22Rv1 (cell line): ENCODE results near the gene SUGCT.

Experiments used
- H3K27ac ChIP-seq: fragments of 450-650 bp; 2 replicates; pipeline ENCODE4 v1.5.1; 2017
- ZFX ChIP-seq: fragments of 450-650 bp; IDR thresholded peaks from 2 replicates; pipeline ENCODE4 v1.6.1; 2017; ENCODE audit warnings: antibody characterized with exemption, borderline replicate concordance
- TF ChIP-seq, protein P1 (sequence below): fragments of 450-650 bp; IDR thresholded peaks from 2 replicates; pipeline ENCODE4 v1.5.1; 2017; ENCODE audit warnings: mild to moderate bottlenecking

SUGCT gene

DNA sequence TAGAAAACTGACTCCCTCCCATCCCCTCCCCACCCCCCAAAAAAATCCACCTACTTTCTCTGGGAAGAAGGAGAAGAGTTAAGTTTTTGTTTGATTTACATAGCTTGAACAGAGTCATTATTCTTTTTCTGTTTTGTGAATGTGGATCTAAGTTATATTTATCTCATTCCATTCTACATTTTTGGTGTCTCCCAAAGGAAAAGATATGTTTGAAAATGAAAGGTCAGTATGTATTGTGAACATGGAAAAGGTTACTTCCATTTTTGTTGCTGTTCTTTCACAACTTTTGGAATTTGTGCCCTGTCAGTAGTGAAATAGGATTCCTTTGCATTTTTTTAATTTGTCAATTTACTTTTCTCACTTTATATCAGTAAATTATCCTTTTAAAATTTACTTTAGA, 547.9 kb downstream of the SUGCT start:
- TF ChIP-seq, protein P1, sequence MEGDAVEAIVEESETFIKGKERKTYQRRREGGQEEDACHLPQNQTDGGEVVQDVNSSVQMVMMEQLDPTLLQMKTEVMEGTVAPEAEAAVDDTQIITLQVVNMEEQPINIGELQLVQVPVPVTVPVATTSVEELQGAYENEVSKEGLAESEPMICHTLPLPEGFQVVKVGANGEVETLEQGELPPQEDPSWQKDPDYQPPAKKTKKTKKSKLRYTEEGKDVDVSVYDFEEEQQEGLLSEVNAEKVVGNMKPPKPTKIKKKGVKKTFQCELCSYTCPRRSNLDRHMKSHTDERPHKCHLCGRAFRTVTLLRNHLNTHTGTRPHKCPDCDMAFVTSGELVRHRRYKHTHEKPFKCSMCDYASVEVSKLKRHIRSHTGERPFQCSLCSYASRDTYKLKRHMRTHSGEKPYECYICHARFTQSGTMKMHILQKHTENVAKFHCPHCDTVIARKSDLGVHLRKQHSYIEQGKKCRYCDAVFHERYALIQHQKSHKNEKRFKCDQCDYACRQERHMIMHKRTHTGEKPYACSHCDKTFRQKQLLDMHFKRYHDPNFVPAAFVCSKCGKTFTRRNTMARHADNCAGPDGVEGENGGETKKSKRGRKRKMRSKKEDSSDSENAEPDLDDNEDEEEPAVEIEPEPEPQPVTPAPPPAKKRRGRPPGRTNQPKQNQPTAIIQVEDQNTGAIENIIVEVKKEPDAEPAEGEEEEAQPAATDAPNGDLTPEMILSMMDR, result no peak
- TF ChIP-seq ZFX, result no peak
- H3K27ac ChIP-seq, result no peak overlapping the region

DNA sequence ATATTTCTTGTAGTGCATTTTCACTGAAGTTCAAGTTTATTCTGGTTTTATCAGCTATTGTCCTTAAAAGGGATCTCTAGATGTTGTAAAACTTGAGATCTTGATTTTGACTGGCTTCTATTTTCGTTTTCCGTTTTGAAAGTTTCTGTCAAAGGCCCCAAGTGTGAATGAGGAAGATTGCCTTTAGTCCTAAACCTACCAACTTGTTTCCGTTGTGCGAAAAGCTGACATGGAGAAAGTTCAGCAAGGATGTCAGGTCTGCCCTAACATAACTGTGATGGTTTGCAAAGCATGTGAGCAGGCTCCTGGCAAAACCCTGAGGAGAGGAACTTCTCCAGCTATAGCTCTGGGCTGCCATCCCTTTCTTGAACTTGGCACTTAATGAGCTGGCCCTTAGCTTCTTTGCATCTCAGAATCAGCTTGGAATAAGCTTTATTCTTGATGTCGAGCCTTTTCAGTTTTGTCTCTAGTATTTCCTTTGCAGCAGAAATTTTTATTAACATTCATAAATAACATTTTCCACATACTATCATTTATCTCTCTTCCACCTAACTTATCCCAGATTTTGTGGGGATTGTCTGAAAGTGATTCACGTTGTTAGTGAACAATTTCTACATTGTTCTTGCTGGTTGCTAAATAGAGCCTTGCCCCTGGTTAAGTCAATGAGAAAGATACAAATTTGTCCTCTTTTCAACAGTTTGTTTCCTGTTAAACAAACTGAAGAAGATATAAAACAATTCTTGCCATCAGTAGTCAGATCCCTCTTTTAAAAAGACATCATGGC, 559.4 kb downstream of the SUGCT start:
- no peak for TF ChIP-seq ZFX
- TF ChIP-seq, protein P1, result no peak
- H3K27ac ChIP-seq, result no peak overlapping the region

DNA sequence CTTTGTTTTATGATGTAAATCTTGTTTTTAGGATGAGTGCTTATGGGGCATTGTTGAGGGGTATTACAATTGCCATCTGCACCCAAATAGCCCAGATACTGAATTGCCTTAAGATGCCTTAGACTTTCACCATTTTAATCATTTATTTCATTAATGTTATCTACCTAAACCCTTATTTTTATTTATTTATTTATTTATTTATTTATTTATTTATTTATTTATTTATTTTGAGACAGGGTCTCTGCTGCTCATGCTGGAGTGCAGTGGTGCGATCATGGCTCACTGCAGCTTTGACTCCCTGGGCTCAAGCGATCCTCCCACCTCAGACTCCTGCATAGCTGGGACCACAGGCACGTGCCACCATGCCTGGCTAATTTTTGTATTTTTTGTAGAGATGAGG, 560.2 kb downstream of the SUGCT start:
- H3K27ac ChIP-seq, result no peak overlapping the region
- TF ChIP-seq, protein P1, result no peak
- TF ChIP-seq ZFX, result no peak

DNA sequence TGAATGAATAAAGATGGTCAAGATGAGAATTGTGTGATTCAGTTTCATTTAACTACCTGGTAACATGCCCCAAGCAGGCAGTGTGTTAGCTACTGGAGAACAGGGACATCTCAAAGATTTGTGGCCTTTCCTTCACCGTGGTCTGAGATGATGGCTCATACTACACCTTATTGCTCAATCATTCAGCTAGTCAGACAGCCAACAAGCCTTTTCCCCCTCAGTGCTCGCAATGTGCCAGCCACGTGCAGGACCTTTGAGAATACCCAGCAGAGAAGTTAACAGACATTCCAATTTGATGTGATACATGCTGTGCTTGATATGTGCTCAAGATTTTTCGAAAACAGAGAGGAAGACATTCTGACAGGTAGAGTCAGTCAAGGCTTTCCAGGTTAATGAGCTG, 562.8 kb downstream of the SUGCT start:
- no peak for TF ChIP-seq ZFX
- TF ChIP-seq, protein P1, result no peak
- no peak overlapping the region for H3K27ac ChIP-seq

DNA sequence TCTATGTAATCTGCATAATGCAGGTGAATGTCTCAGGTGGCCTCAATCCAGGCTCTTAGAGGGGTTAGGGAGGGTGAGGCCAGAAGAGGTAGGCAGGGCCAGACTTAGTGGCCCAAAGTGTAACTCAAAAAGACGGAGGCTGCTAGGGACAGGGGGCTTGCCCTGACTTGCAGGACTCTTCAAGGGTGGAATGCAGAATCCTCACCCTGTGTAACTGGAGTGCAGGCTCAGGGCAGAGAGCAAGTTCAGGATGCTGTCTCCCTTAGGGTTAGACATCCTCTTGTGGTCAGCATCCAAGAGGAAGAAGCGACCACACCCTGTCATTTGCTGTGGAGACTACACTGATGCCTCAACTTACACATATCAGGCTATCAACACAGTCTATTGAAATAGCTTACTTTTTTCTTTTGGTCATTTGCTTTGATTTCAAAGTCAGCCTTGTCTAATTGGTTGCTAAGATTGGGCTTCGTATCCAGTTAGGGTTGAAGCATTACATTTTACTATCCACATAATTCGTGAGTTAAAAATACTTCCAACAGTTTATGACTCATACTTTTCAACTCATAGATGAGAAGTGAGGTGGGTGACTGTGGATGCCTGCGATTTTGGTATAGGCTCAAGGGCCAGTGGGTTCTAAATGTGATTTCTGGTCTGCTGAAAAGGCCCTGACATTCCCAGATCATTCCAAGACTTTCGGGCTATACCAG, 563.6 kb downstream of the SUGCT start:
- TF ChIP-seq ZFX, result no peak
- TF ChIP-seq, protein P1, result no peak
- H3K27ac ChIP-seq, result no peak overlapping the region

DNA sequence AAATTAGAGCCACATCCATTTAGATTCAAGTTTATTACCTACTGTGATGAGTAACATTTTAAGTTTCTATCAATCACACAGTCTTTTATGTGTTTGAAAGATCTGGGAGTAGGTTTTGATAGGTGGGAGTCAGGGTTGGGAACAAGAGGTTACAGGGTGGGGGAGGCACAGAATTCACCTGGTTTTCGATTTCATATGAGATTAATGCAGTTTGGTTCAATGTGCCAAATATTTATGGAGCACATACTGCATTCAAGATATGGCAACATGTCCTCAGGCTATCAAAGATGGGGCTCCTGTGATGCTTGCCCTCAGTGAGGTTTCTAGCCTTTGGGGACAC, 564.1 kb downstream of the SUGCT start:
- no peak for TF ChIP-seq ZFX
- TF ChIP-seq, protein P1, result no peak
- no peak overlapping the region for H3K27ac ChIP-seq
